CD14-positive monocyte (primary cell): ENCODE results near the gene AGA. TPM values are rescaled to one million over a fixed set of nuclear protein-coding genes. Genes with fewer than 3 reads are reported as not detected.

ENCODE experiments used
- DNase-seq, 3 donors: peaks; one replicate each; pipeline ENCODE4 v3.0.0-alpha.2; 2011 to 2022
- H2AFZ ChIP-seq: 2 replicates; pipeline ENCODE4 v1.6.0; 2012; ENCODE audit warnings: mild to moderate bottlenecking, low read depth, low read length, inconsistent platforms; ENCODE audit not compliant: insufficient read depth, poor library complexity, severe bottlenecking
- H3K27ac ChIP-seq, 2 donors: 1 replicate in 1 of 2; 2 replicates in 1 of 2; pipeline ENCODE4 v1.5.1; 2012 to 2013; ENCODE audit warnings: low read length in 2 of 2, control low read depth in 1 of 2, inconsistent platforms in 1 of 2, low read depth in 1 of 2, mild to moderate bottlenecking in 1 of 2
- H3K27me3 ChIP-seq, 2 donors: one replicate each; pipeline versions ENCODE4 v1.6.0 to v1.6.1; 2011 to 2013; ENCODE audit warnings: low read length in 2 of 2; ENCODE audit not compliant: control insufficient read depth in 2 of 2, insufficient read depth in 2 of 2
- H3K36me3 ChIP-seq, 2 donors: replicated peaks in 1 of 2; 1 replicate in 1 of 2; 2 replicates in 1 of 2; pipeline versions ENCODE4 v1.5.1 to v1.6.1; 2012 to 2013; ENCODE audit warnings: low read length in 2 of 2, control low read depth in 1 of 2, inconsistent platforms in 1 of 2, mild to moderate bottlenecking in 1 of 2; ENCODE audit not compliant: insufficient read depth in 2 of 2, control insufficient read depth in 1 of 2
- H3K4me1 ChIP-seq, 2 donors: 1 replicate in 1 of 2; 2 replicates in 1 of 2; pipeline versions ENCODE4 v1.5.1 to v1.6.1; 2012 to 2013; ENCODE audit warnings: low read length in 2 of 2, control low read depth in 1 of 2, inconsistent platforms in 1 of 2, mild to moderate bottlenecking in 1 of 2, moderate library complexity in 1 of 2; ENCODE audit not compliant: insufficient read depth in 2 of 2, control insufficient read depth in 1 of 2
- H3K4me2 ChIP-seq: replicated peaks from 2 replicates; pipeline ENCODE3; 2012; ENCODE audit warnings: low read length, moderate library complexity, mild to moderate bottlenecking; ENCODE audit not compliant: poor library complexity, severe bottlenecking; ENCODE audit errors: extremely low read depth
- H3K4me3 ChIP-seq, 3 experiments: fragments of 200-600 bp in 1 of 3; sonication (generic) in 1 of 3; replicated peaks in 1 of 3; 1 replicate in 2 of 3; 2 replicates in 1 of 3; pipeline ENCODE4 v1.5.1; 2011 to 2013; ENCODE audit warnings: low read length in 3 of 3, mild to moderate bottlenecking in 3 of 3, control low read depth in 2 of 3, low read depth in 2 of 3, inconsistent platforms in 1 of 3, moderate library complexity in 1 of 3
- H3K79me2 ChIP-seq: 2 replicates; pipeline ENCODE4 v1.6.0; 2012; ENCODE audit warnings: mild to moderate bottlenecking, control low read depth, inconsistent platforms, low read length, moderate library complexity; ENCODE audit not compliant: insufficient read depth
- H3K9ac ChIP-seq: 2 replicates; pipeline ENCODE4 v1.6.0; 2017; ENCODE audit warnings: low read length, mild to moderate bottlenecking; ENCODE audit not compliant: insufficient read depth, poor library complexity, severe bottlenecking
- H3K9me3 ChIP-seq, 2 donors: replicated peaks in 1 of 2; 1 replicate in 1 of 2; 2 replicates in 1 of 2; pipeline versions ENCODE4 v1.5.1 to v1.6.1; 2012 to 2013; ENCODE audit warnings: low read length in 2 of 2, control low read depth in 1 of 2; ENCODE audit not compliant: control insufficient read depth in 1 of 2, insufficient read depth in 1 of 2
- H4K20me1 ChIP-seq: 2 replicates; pipeline ENCODE4 v1.6.0; 2012; ENCODE audit warnings: mild to moderate bottlenecking, low read length, control low read depth, moderate library complexity; ENCODE audit not compliant: insufficient read depth
- H3K27ac Mint-ChIP-seq, 7 donors: one replicate each; pipeline ENCODE4 v1.8.0; 2020; ENCODE audit warnings: mild to moderate bottlenecking in 7 of 7, mixed read lengths in 7 of 7, moderate library complexity in 6 of 7, inconsistent platforms in 2 of 7
- H3K27me3 Mint-ChIP-seq, 3 donors: one replicate each; pipeline ENCODE4 v1.8.0; 2021 to 2022; ENCODE audit warnings: low read depth in 3 of 3, mild to moderate bottlenecking in 3 of 3, mixed read lengths in 3 of 3, moderate library complexity in 3 of 3, inconsistent platforms in 1 of 3
- H3K36me3 Mint-ChIP-seq, 2 donors: one replicate each; pipeline ENCODE4 v1.8.0; 2020; ENCODE audit warnings: mixed read lengths in 2 of 2, inconsistent platforms in 1 of 2, mild to moderate bottlenecking in 1 of 2
- H3K4me1 Mint-ChIP-seq: one replicate; pipeline ENCODE4 v1.8.0; 2020; ENCODE audit warnings: mild to moderate bottlenecking, mixed read lengths
- H3K4me3 Mint-ChIP-seq, 2 donors: one replicate each; pipeline ENCODE4 v1.8.0; 2020; ENCODE audit warnings: mild to moderate bottlenecking in 2 of 2, mixed read lengths in 2 of 2, moderate library complexity in 1 of 2
- H3K9me3 Mint-ChIP-seq, 7 donors: one replicate each; pipeline ENCODE4 v1.8.0; 2020 to 2022; ENCODE audit warnings: mixed read lengths in 7 of 7, mild to moderate bottlenecking in 6 of 7, moderate library complexity in 6 of 7, inconsistent platforms in 2 of 7
- CTCF ChIP-seq: fragments of 200-600 bp; IDR thresholded peaks from one replicate; pipeline ENCODE4 v1.8.0; 2022; ENCODE audit warnings: antibody characterized with exemption, mild to moderate bottlenecking
- whole genome bisulfite sequencing: methylation state at CpG from one replicate; pipeline ENCODE4 v1.1.5; 2013; ENCODE audit warnings: missing lambda C conversion rate; ENCODE audit not compliant: insufficient coverage; 5-methylcytosine and 5-hydroxymethylcytosine counted together
- intact Hi-C, 2 donors: fragments of 100-400 bp; cut with micrococcal nuclease; formaldehyde crosslinking; loops; one replicate each; pipeline versions ENCODE4 v1.15.0 to v1.15.1; 2023
- polyA plus RNA-seq, 3 donors: library from polyadenylated mRNA; depleted of rRNA in 1 of 3; unstranded in 2 of 3; stranded (reverse) in 1 of 3; fragments of 300-500 nt in 2 of 3; fragments of >200 nt in 1 of 3; fragmentation: Illumina TruSeq in 2 of 3; gene quantifications; 1 replicate in 2 of 3; 2 replicates in 1 of 3; pipeline ENCODE4 v1.2.3, GENCODE V29; 2012 to 2021

Gene AGA
- polyA plus RNA-seq, 3 donors: 23.0 to 43.1 (median 27.4) TPM

GRCh38 chr4:177384856-177385397 lies 57.3 kb downstream of the AGA start:
- Mint-ChIP-seq H3K27ac (no peak overlapping the region), H3K4me1 (peaks cover under 1% of the 10 kb centered on the region), H3K36me3 (no peaks in the 10 kb centered on the region)

GRCh38 chr4:177381762-177382310 lies 60.4 kb downstream of the AGA start:
- no peak for DNase-seq
- no peaks in the 10 kb centered on the region for H3K4me1 ChIP-seq
- Mint-ChIP-seq H3K9me3 (peaks cover 0 to 3% (median 0%) of the 10 kb centered on the region in 7 donors), H3K27ac (no peak overlapping the region), H3K36me3 (no peaks in the 10 kb centered on the region), H3K27me3 (peaks cover 2 to 6% (median 3%) of the 10 kb centered on the region in 3 donors), H3K4me3 (no peak overlapping the region), H3K4me1 (no peaks in the 10 kb centered on the region)
- no peaks in the 10 kb centered on the region for H3K9me3 ChIP-seq
- H4K20me1 ChIP-seq: no peaks in the 10 kb centered on the region
- no peak overlapping the region for H3K9ac ChIP-seq
- no peak overlapping the region for H3K4me2 ChIP-seq
- H3K27me3 ChIP-seq: no peaks in the 10 kb centered on the region
- no peak for TF ChIP-seq CTCF
- intact Hi-C loops: no loop called here
- no peaks in the 10 kb centered on the region for H3K36me3 ChIP-seq
- 96% methylated on average over 9 of the region's 13 CpGs for WGBS
- H3K79me2 ChIP-seq: no peaks in the 10 kb centered on the region
- no peak overlapping the region for H2AFZ ChIP-seq
- no peak overlapping the region for H3K27ac ChIP-seq
- no peak overlapping the region for H3K4me3 ChIP-seq

More at GRCh38 chr4:177384856-177385397, 57.3 kb downstream of the AGA start:
- intact Hi-C loops: no loop called here
- no peaks in the 10 kb centered on the region for H3K9me3 ChIP-seq
- H3K27ac ChIP-seq: no peak overlapping the region
- H3K4me3 Mint-ChIP-seq: no peak overlapping the region
- no peak for DNase-seq
- H3K9me3 Mint-ChIP-seq: peaks cover 0 to 3% (median 1%) of the 10 kb centered on the region in 7 donors
- TF ChIP-seq CTCF: no peak
- H3K79me2 ChIP-seq: no peaks in the 10 kb centered on the region
- no peak overlapping the region for H3K4me3 ChIP-seq
- WGBS: 100% methylated on average over 1 of the region's 4 CpGs
- H3K27me3 Mint-ChIP-seq: peaks cover 3 to 4% (median 3%) of the 10 kb centered on the region in 3 donors
- no peak overlapping the region for H3K4me2 ChIP-seq
- H3K36me3 ChIP-seq: no peaks in the 10 kb centered on the region
- H3K27me3 ChIP-seq: no peaks in the 10 kb centered on the region
- no peaks in the 10 kb centered on the region for H4K20me1 ChIP-seq
- no peak overlapping the region for H2AFZ ChIP-seq
- H3K9ac ChIP-seq: no peak overlapping the region
- H3K4me1 ChIP-seq: no peaks in the 10 kb centered on the region

Other genes starting within 250 kb of the AGA start
- gene NEIL3, start 132.6 kb downstream of the AGA start, polyA plus RNA-seq: under 1 TPM in 2 of 3 donors, not detected in 1; 0.70 to 0.85 TPM